Measurements from ENCODE around the gene AZIN2.
"Not testable (repeated sequence)": the region's sequence is repeated elsewhere in the genome, so short reads cannot be mapped to it uniquely, and the experiment has no call there.

Gene AZIN2

DNA sequence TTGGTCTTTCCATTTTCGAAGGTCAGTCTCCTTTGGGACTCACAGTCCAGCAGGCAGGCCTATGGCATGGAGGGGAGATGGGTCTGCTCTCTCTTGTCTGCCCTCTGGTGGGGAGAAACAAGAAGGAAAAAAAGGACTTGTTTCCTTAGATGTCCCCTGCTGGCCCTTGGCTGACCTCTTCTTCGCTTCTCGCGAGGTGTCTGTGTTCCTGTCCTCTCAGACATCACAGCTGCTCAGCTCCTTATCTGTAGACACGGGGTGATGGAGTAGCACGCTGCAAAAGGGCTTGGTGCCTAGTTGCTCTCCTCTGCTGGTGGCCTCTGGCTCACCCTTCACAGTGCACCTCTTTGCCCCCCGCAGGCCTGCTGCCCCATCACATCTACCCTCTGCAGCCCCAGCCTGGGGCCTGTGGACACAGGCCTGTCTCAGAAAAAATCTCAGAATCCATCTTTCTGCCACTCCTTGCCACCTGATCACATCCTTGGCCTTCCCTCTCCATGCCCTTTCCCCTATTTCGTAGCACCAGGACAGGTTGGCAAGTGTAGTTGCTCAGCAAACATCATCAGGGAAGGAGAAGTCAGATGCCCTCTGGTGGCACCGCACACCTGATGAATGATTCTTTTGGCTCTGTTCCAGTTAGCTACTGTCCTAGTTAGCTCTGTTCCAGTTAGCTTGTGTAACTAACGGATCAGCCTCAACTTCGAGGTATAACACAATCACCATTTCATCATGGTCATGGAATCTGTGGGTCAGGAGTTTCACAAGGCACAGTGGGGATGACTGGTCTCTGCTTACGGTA, 25.5 kb upstream of the AZIN2 start:
- Histone ChIP-seq H3K4me3 (no peak overlapping the region), H3K27ac (no peak overlapping the region)

DNA sequence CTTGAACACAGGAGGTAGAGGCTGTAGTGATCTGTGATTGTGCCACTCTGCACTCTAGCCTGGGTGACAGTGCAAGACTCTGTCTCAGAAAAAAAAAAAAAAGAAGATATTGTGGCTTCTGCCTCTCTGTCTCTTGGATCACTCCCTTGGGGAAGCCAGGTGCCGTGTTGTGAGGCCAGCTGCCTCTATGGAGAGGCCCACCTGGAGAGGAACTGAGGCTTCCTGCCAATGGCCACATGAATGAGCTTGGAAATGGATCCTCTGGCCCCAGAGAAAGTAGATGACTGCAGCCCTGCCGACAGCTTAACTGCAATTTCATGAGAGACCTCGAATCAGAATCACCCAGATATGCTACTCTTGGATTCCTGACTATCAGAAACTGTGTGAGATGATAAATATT, 24.5 kb upstream of the AZIN2 start:
- Histone ChIP-seq H3K27ac (no peak overlapping the region), H3K4me3 (no peak overlapping the region)

GRCh38 chr1:33057095-33057494, 23.9 kb upstream of the AZIN2 start:
- no peak overlapping the region for H3K27ac ChIP-seq
- no peak overlapping the region for H3K4me3 ChIP-seq

- Histone ChIP-seq H3K4me3 (no peak overlapping the region), H3K27ac (peak overlapping the region in 7 of 21 experiments; percentile 12 to 59 (median 29))
Observed at GRCh38 chr1:33060579-33061083, 20.3 kb upstream of the AZIN2 start.

DNA sequence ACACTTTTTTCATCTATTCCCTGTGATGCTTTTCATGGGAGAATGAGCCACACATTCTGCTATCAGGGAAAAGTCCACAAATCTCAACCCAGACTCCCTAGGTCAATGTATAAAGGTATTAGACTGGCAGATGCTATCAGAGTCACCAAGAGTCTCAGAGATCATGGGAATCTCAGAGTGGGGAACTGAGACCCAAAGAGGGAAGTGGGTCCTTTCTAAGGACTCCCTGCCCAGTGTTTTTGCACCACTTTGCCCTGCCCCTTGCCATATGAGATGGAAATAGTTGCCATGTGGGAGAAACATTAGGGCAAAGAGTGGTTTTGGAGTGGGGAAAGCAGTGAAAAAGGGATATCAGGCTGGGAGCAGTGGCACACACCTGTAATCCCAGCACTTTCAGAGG, 19.1 kb upstream of the AZIN2 start:
- no peak overlapping the region for H3K4me3 ChIP-seq
- peak overlapping the region in 1 of 21 experiments; percentile 17 for H3K27ac ChIP-seq

DNA sequence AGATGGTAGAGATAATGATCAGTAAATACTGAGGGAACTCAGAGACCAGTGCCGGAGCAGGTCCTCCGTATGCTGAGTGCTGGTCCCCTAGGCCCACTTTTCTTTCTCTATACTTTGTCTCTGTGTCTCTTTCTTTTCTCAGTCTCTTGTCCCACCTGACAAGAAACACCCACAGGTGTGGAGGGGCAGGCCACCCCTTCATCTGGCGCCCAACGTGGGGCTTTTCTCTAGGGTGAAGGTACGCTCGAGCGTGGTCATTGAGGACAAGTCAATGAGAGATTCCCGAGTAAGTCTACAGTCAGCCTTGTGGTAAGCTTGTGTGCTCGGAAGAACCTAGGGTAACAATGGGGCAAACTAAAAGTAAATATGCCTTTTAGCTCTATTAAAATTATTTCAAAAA, 16.7 kb upstream of the AZIN2 start:
- H3K27ac ChIP-seq, H3K4me3 ChIP-seq: not testable (repeated sequence)

DNA sequence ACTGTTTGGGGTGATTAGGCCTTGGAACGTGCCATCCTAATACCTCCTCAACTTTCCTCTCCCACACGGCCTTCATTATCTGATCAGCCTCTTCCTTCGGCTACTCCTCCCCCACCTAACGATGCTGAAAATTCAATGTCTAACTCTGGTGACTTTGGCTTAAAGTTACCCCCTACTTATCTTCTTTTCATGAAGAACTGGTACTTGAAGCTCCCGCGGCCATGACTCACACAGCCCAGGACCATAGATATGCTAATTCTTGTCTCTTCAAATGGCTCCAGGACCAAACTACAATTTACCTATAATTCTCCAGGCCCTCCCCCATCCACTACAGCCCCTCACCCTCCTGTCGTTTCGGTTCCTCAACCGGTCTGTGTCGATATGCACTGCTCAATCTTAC, 15.7 kb upstream of the AZIN2 start:
- H3K27ac ChIP-seq = no peak overlapping the region
- H3K4me3 ChIP-seq = no peak overlapping the region

DNA sequence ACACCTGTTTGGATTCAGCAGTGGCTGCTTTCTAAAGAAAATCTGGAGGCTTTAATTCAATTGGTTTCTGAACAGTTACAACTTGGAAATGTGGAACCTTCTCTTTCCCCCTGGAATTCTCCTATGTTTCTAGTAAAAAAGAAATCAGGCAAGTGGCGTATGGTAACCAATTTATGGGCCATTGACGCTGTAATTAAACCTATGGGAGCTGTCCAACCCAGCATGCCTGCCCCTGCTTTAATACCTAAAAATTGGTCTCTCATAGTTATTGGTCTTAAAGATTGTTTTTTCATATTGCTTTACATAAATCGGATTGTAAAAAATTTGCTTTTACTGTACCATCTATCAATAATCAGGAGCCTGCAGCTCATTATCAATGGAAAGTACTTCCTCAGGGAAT, 14.5 kb upstream of the AZIN2 start:
- H3K27ac ChIP-seq, H3K4me3 ChIP-seq: not testable (repeated sequence)

GRCh38 chr1:33068108-33068507, 12.8 kb upstream of the AZIN2 start:
- H3K27ac ChIP-seq, H3K4me3 ChIP-seq: not testable (repeated sequence)

DNA sequence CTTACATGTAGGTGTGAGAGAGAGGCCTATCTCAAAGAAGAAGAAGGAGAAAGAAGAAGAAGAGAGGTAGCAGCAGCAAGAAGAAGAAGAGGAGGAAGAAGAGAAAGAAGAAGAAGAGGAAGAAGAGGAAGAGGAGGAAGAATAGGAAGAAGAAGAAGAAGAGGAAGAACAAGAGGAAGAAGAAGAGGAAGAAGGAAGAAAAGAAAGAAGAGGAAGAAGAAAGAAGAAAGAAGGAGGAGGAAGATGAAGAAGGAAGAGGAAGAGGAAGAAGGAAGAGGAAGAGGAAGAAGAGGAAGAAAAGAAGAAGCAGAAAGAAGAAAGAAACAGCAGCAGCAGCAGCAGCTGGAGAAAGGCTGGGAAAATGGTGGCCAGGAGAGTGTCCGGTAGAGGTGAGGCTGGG, 10.3 kb upstream of the AZIN2 start:
- Histone ChIP-seq H3K4me3 (no peak overlapping the region), H3K27ac (no peak overlapping the region)

DNA sequence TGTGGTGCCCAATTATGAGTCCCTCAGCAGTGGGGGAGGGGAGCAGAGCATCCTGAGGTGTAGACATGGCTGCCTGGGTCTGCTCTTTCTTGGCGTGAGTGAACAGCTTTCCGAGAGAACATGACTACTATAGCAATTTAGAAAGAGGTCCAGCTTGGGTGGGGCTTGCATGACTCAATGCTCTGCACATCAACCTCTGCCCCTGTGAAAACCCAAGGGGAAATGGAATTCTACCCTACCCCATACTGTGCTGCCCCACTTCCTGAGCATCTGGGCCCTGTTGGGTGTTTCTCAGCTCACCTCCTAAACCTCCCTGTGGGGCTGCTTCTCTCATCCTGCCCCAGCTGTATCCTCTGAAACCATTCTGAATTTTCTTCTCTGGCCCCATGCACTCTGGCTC, 8.2 kb upstream of the AZIN2 start:
- H3K4me3 ChIP-seq = no peak overlapping the region
- H3K27ac ChIP-seq = no peak overlapping the region

DNA sequence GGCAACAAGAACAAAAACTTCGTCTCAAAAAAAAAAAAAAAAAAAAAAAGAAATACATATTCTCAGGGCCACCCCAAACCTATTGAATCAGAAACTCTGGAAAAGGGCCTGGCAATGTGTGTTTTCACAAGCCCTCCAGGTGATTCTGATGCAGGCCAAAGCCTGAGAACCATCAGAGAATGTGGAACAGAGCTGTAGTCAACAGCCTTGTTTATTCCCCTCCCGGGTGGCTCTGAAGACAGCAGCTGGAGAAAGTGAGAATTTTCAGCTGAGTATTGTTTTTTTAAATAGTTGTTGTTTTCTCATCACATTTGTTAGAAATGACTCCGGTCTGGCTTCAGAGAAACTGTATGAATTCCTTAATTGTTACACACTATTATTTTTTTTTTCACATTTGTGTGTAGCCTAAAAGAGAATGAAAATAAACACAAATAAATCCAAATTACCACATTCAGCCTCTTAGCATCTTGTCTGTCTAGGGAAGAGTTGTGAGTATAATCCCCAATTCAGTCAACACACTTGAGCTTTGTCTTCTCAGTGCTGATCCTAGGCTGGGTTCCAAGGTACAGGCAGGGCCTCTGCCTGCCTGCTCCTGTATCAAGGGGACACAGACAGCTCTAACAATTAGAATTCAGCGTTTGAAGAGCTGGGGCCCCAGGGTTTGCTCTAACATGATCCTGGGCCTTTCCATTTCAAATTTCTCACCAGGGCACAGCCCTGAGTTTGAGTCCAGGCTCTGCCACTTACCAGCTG, 6.6 kb upstream of the AZIN2 start:
- Histone ChIP-seq H3K4me3 (no peak overlapping the region), H3K27ac (peak overlapping the region in 1 of 21 experiments; percentile 13)

DNA sequence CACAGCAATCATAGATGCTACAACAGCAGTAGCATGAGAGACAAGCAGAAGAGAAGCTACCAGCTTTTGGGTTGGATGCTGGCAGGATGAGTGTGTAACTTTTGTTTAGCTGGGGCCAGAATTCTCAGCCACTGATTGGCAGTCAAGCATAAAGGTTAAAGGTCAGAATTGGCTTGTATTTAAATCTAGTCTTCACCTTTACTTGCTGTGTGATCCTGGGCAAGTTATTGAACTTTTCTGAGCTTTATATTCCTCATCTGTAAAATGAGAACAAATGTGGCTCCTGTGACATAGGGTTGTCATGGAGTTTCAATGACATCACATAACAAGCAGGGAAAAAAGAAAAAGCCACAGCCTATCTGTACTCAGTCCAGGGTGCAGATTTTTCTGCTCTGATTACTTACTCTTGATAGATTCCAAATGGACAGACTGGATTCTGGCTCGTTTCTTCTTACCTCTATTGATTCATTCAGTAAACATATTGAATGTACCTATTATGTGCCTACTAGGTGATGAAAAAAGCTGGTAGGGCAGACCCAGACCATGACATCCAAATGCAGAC, 2.8 kb upstream of the AZIN2 start:
- H3K4me3 ChIP-seq = no peak overlapping the region

GRCh38 chr1:33080373-33080772, 580 bp upstream of the AZIN2 start:
- H3K27ac ChIP-seq = peak overlapping the region in 7 of 21 experiments; percentile 8 to 82 (median 68)

More for the DNA sequence above, 2.8 kb upstream of the AZIN2 start:
- H3K27ac ChIP-seq = no peak overlapping the region

DNA sequence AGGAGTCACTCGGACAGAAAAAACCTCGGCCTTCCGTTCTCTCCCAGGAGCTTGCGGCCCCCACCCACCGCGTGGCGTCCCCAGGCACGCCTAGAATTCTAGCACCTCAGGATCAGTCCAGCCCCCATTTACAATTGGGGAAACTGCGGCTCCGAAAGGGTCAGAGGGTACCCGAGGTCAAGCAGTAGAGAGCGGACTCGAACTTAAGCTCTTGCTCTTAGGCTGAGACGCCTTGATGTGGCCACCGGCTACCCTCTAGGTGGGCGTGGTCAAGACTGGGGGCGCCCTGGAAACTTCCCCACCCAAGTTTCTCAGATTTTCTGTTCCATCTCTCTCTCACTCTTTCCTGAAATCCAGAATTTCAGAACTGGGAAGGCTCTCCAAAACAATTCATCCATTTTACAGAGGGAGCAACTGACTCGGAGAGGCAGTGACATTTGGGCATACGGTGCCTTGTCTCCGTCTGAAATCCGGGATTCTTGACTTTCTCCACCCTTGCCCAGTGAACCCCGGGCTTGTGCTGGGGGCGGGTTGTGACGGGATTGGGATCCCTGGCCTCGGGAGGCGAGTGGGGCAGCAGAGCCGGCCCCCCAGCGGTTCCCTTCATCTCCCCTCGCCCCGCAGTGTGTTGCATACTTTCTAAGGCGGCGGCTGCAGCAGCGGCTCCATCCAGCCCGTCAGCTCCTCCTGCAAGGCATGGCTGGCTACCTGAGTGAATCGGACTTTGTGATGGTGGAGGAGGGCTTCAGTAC, 777 bp downstream of the AZIN2 start:
- H3K27ac ChIP-seq = peak overlapping the region in 17 of 21 experiments; percentile 26 to 82 (median 64)
- peak overlapping the region; percentile 54 to 68 (median 65) for H3K4me3 ChIP-seq

More at GRCh38 chr1:33080373-33080772, 580 bp upstream of the AZIN2 start:
- peak overlapping the region; percentile 54 to 68 (median 65) for H3K4me3 ChIP-seq

DNA sequence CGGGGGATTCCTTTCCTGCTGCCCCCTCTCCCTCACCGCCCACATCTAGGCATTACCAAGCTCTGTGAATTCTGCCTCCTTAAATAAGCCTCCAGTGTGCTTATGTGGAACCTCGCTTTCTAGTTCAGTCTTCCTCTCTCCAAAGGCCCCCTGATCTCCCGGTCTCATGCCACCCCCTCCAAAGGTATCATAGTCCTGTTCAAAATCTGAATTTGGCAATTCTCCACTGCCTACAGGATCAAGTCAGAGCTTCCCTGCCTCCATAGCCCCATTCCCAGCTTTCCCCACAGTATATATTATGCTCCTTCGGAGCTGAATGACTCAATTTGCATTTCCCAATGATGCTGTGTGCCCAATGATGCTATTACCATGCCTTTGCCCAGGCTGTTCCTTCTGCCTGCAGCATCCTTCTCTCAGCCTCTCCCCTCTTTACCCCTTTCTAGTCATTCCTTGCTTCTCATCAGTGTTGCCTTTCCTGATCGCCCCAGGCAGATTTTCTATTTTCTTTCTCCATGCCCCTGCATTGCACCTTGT, 1.7 kb downstream of the AZIN2 start:
- peak overlapping the region in 1 of 21 experiments; percentile 82 for H3K27ac ChIP-seq
- no peak overlapping the region for H3K4me3 ChIP-seq

DNA sequence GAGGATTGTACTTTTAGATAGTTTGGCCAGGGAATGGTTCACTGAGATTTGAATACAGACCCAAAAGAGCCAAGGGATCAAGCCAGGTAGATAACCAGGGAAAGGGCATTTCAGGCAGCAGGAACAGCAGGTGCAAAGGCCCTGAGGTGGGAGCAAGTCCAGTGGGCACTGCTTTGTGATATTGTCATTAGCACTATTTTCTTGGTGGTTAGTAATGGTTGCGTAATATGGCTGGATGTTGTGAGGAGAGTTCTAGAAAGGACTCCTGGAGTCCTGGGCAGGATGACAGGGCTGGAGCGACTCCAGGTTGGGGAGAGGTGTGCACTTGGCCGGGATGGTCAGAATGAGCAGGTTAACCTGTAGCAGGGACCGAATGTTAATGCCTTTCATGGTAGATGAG, 4.4 kb downstream of the AZIN2 start:
- no peak overlapping the region for H3K27ac ChIP-seq
- H3K4me3 ChIP-seq = no peak overlapping the region

DNA sequence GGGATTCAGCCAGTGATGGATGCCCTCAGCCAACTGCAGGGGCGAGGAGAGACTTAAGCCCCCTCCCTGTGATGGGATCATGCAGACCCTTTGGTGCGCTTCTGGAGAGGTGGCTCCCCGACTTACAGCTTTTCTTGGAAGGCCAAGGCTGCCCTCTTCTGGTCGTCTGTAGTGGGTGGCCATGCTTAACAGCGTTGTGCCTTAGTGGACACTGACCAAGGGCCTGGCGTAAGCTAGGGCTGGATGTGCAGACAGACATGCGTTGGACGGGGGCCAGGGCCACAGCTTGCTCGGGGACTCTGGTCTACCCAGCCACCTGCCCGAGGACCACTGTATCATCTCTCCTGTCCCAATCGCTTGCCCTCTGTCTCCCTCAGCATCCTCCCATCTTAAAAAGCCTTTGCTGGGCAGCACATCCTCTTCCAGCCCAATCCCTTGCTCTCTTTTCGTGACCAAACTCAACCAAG, 5.5 kb downstream of the AZIN2 start:
- Histone ChIP-seq H3K27ac (no peak overlapping the region), H3K4me3 (no peak overlapping the region)

DNA sequence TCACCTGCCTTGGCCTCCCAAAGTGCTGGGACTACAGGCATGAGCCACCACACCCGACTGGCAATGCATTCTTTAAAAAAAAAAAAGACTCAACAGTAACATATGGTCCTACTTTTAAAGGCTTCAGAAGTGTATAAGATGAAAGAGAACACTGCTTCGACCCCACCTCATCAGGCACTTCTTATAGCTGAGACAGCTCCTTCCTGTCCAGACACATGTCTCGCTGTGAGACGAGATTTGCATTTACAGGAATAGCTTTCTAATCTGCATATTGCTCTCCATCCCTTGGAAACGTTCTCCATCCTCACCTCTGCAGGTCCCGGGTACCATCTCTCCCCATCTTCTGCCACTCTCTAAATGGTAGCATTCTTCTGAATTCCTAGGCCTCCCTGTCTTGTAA, 6.7 kb downstream of the AZIN2 start:
- Histone ChIP-seq H3K27ac (peak overlapping the region in 2 of 21 experiments; percentile 38 to 39), H3K4me3 (no peak overlapping the region)
